ENCODE results near the gene SPATS1. TPM values are rescaled to one million over a fixed set of nuclear protein-coding genes. Genes with fewer than 3 reads are reported as not detected.

The SPATS1 gene
- polyA plus RNA-seq, 1 donor (not counting 4 experiments of a cell fraction or from before 2014, with no cell fraction given), result not detected

DNA sequence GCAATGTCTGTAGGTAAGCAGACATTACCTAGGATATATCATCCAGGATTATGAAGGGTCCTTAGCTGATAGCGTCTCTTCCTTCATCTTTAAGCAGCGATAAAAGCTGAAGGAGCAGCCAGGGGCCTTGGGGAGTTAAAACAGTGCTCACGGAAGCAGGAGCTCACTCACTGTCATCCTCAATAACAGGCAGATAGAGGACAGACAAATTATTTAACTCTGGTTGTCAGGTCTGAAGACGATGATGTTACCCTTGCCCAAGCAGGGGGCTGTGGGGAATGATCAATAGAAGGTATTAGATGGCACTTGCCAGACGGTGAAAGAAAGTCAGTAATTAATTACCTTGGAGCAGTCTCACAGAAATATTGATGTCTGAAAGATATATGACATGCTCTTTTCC, 12.6 kb upstream of the SPATS1 start:
- no peaks in the 10 kb centered on the region for H3K9me3 ChIP-seq (ENCODE audit: control insufficient read depth, low read depth, low read length)
- TF ChIP-seq EZH2 (IDR thresholded peaks at IDR 0.05; ENCODE audit: low read length), result no peak
- TF ChIP-seq, protein P1, sequence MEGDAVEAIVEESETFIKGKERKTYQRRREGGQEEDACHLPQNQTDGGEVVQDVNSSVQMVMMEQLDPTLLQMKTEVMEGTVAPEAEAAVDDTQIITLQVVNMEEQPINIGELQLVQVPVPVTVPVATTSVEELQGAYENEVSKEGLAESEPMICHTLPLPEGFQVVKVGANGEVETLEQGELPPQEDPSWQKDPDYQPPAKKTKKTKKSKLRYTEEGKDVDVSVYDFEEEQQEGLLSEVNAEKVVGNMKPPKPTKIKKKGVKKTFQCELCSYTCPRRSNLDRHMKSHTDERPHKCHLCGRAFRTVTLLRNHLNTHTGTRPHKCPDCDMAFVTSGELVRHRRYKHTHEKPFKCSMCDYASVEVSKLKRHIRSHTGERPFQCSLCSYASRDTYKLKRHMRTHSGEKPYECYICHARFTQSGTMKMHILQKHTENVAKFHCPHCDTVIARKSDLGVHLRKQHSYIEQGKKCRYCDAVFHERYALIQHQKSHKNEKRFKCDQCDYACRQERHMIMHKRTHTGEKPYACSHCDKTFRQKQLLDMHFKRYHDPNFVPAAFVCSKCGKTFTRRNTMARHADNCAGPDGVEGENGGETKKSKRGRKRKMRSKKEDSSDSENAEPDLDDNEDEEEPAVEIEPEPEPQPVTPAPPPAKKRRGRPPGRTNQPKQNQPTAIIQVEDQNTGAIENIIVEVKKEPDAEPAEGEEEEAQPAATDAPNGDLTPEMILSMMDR (optimal IDR thresholded peaks at IDR 0.05 in 1 of 3, IDR thresholded peaks at IDR 0.05 in 1 of 3, conservative IDR thresholded peaks at IDR 0.05 in 1 of 3; ENCODE audit: extremely low read depth in 1 of 3, insufficient read depth in 2 of 3, low read length in 3 of 3), result no peak
- no peak overlapping the region for H3K4me3 ChIP-seq (ENCODE audit: control insufficient read depth in 2 of 3, extremely low read depth in 1 of 3, insufficient read depth in 2 of 3, low read depth in 1 of 3, low read length in 3 of 3)
- H3K9me1 ChIP-seq (ENCODE audit: control insufficient read depth, extremely low read depth, insufficient read depth, low read length), result no peaks in the 10 kb centered on the region
- no peaks in the 10 kb centered on the region for H4K20me1 ChIP-seq (ENCODE audit: control insufficient read depth, extremely low read depth, insufficient read depth, low read length)
- dilution Hi-C loops (cut with MboI; ENCODE audit: extremely low pct_ligation_motif_present, low sequenced_read_pairs), result no loop called here
- FAIRE-seq, result no peak
- no peaks in the 10 kb centered on the region for H3K36me3 ChIP-seq (ENCODE audit: control insufficient read depth in 2 of 2, extremely low read depth in 1 of 2, insufficient read depth in 2 of 2, low read length in 2 of 2)
- no peak overlapping the region for H3K9ac ChIP-seq (ENCODE audit: control insufficient read depth, extremely low read depth, insufficient read depth, low read length)
- DNase-seq (ENCODE audit: low read depth, low spot score), result no peak
- no peak overlapping the region for H2AFZ ChIP-seq (ENCODE audit: control insufficient read depth, low read length)
- H3K79me2 ChIP-seq (ENCODE audit: control insufficient read depth, insufficient read depth, low read length), result no peaks in the 10 kb centered on the region
- H3K4me1 ChIP-seq (ENCODE audit: control insufficient read depth, extremely low read depth, insufficient read depth, low read length), result no peaks in the 10 kb centered on the region
- H3K27ac ChIP-seq (ENCODE audit: control insufficient read depth, insufficient read depth, low read length), result no peak overlapping the region
- H3K27me3 ChIP-seq (ENCODE audit: control insufficient read depth, extremely low read depth, insufficient read depth, low read length), result peaks cover 8% of the 10 kb centered on the region
- H3K4me2 ChIP-seq (ENCODE audit: control insufficient read depth, extremely low read depth, insufficient read depth, low read depth, low read length), result no peak overlapping the region

DNA sequence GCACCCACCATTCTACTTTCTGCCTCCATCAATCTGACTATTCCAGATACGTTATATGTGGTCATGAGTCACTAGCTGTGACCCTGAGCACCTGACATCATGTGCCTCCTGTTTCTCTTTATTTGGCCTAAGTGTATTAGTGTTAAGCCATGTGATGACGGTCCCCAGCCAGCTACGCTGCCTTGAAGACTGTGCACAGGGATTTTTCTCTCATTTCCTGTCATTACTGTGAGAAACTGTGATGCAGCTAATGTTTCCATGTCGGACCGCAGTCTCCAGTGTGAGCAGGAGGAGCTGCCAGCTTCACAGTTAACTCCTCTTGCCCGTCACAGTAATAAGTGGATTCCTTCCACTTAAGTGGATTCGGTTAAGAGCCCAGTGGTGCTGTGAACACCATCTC, 9.9 kb upstream of the SPATS1 start:
- H3K9ac ChIP-seq (ENCODE audit: control insufficient read depth, extremely low read depth, insufficient read depth, low read length), result no peak overlapping the region
- H3K9me3 ChIP-seq (ENCODE audit: control insufficient read depth, low read depth, low read length), result no peaks in the 10 kb centered on the region
- TF ChIP-seq, protein P1 (optimal IDR thresholded peaks at IDR 0.05 in 1 of 3, IDR thresholded peaks at IDR 0.05 in 1 of 3, conservative IDR thresholded peaks at IDR 0.05 in 1 of 3; ENCODE audit: extremely low read depth in 1 of 3, insufficient read depth in 2 of 3, low read length in 3 of 3), result no peak
- TF ChIP-seq EZH2 (IDR thresholded peaks at IDR 0.05; ENCODE audit: low read length), result no peak
- FAIRE-seq (no peak), DNase-seq (ENCODE audit: low read depth, low spot score) (no peak)
- H3K79me2 ChIP-seq (ENCODE audit: control insufficient read depth, insufficient read depth, low read length), result no peaks in the 10 kb centered on the region
- peaks cover 13% of the 10 kb centered on the region for H3K27me3 ChIP-seq (ENCODE audit: control insufficient read depth, extremely low read depth, insufficient read depth, low read length)
- H3K4me3 ChIP-seq (ENCODE audit: control insufficient read depth in 2 of 3, extremely low read depth in 1 of 3, insufficient read depth in 2 of 3, low read depth in 1 of 3, low read length in 3 of 3), result no peak overlapping the region
- H3K4me1 ChIP-seq (ENCODE audit: control insufficient read depth, extremely low read depth, insufficient read depth, low read length), result no peaks in the 10 kb centered on the region
- no peaks in the 10 kb centered on the region for H3K36me3 ChIP-seq (ENCODE audit: control insufficient read depth in 2 of 2, extremely low read depth in 1 of 2, insufficient read depth in 2 of 2, low read length in 2 of 2)
- H3K27ac ChIP-seq (ENCODE audit: control insufficient read depth, insufficient read depth, low read length), result no peak overlapping the region
- H3K9me1 ChIP-seq (ENCODE audit: control insufficient read depth, extremely low read depth, insufficient read depth, low read length), result no peaks in the 10 kb centered on the region
- no peaks in the 10 kb centered on the region for H4K20me1 ChIP-seq (ENCODE audit: control insufficient read depth, extremely low read depth, insufficient read depth, low read length)
- no peak overlapping the region for H3K4me2 ChIP-seq (ENCODE audit: control insufficient read depth, extremely low read depth, insufficient read depth, low read depth, low read length)
- dilution Hi-C loops (cut with MboI; ENCODE audit: extremely low pct_ligation_motif_present, low sequenced_read_pairs), result no loop called here
- H2AFZ ChIP-seq (ENCODE audit: control insufficient read depth, low read length), result no peak overlapping the region
